Activated T-helper 2 cell treated with anti-CD3 and anti-CD28 coated beads, Interferon-gamma antibody, Interleukin-2, Interleukin-4, amounts not matched to agents 10 μg/mL and 5 μg/mL and 100 μg/mL, durations not matched to agents 14 hours and 24 hours and 36 hours (primary cell): ENCODE measurements around the gene GPR141. TPM values are rescaled to one million over a fixed set of nuclear protein-coding genes. Genes with fewer than 3 reads are reported as not detected.

Experiments
- DNase-seq: peaks from one replicate; pipeline ENCODE4 v3.0.0; 2021; ENCODE audit warnings: low spot score
- H3K27ac Mint-ChIP-seq: one replicate; pipeline ENCODE4 v1.8.0; 2021; ENCODE audit warnings: mixed read lengths
- H3K27me3 Mint-ChIP-seq: one replicate; pipeline ENCODE4 v1.8.0; 2021; ENCODE audit warnings: low read depth, mixed read lengths
- H3K36me3 Mint-ChIP-seq: one replicate; pipeline ENCODE4 v1.8.0; 2021; ENCODE audit warnings: low read depth, mixed read lengths
- H3K4me1 Mint-ChIP-seq: one replicate; pipeline ENCODE4 v1.8.0; 2021; ENCODE audit warnings: low read depth, mixed read lengths
- H3K4me3 Mint-ChIP-seq: one replicate; pipeline ENCODE4 v1.8.0; 2021; ENCODE audit warnings: low read depth, mild to moderate bottlenecking, moderate library complexity, mixed read lengths
- H3K9me3 Mint-ChIP-seq: one replicate; pipeline ENCODE4 v1.8.0; 2021; ENCODE audit warnings: mixed read lengths
- intact Hi-C: fragments of 100-400 bp; cut with micrococcal nuclease; formaldehyde crosslinking; loops from one replicate; pipeline ENCODE4 v1.15.1; 2023
- total RNA-seq: library from RNA; stranded (reverse); gene quantifications from 2 replicates; pipeline ENCODE4 v1.2.3, GENCODE V29; 2022

GPR141 gene
- total RNA-seq, 1 donor from 2014 or later = not detected

- DNase-seq = no peak
- peaks cover 4% of the 10 kb centered on the region for H3K27me3 Mint-ChIP-seq
- peaks cover 3% of the 10 kb centered on the region for H3K4me1 Mint-ChIP-seq
- intact Hi-C loops = no loop called here
- H3K27ac Mint-ChIP-seq = no peak overlapping the region
- H3K36me3 Mint-ChIP-seq = no peaks in the 10 kb centered on the region
- H3K9me3 Mint-ChIP-seq = no peaks in the 10 kb centered on the region
- no peak overlapping the region for H3K4me3 Mint-ChIP-seq
These were observed 17.4 kb upstream of the GPR141 start for GRCh38 chr7:37666026-37666799.

- Mint-ChIP-seq H3K4me1 (no peaks in the 10 kb centered on the region), H3K36me3 (no peaks in the 10 kb centered on the region), H3K27ac (no peak overlapping the region), H3K4me3 (no peak overlapping the region), H3K27me3 (peaks cover 20% of the 10 kb centered on the region), H3K9me3 (no peaks in the 10 kb centered on the region)
- no peak for DNase-seq
- intact Hi-C loops = no loop called here
These were observed 13.7 kb upstream of the GPR141 start for GRCh38 chr7:37669818-37670217.

GRCh38 chr7:37670436-37670835 is 13.1 kb upstream of the GPR141 start:
- peaks cover 23% of the 10 kb centered on the region for H3K27me3 Mint-ChIP-seq
- no peaks in the 10 kb centered on the region for H3K4me1 Mint-ChIP-seq
- no peak for DNase-seq
- no peaks in the 10 kb centered on the region for H3K36me3 Mint-ChIP-seq
- intact Hi-C loops = no loop called here
- no peak overlapping the region for H3K4me3 Mint-ChIP-seq
- no peak overlapping the region for H3K27ac Mint-ChIP-seq
- H3K9me3 Mint-ChIP-seq = no peaks in the 10 kb centered on the region

- DNase-seq = no peak
- no peak overlapping the region for H3K4me3 Mint-ChIP-seq
- intact Hi-C loops = no loop called here
- H3K27me3 Mint-ChIP-seq = peaks cover 26% of the 10 kb centered on the region
- no peaks in the 10 kb centered on the region for H3K9me3 Mint-ChIP-seq
- H3K36me3 Mint-ChIP-seq = no peaks in the 10 kb centered on the region
- no peaks in the 10 kb centered on the region for H3K4me1 Mint-ChIP-seq
- no peak overlapping the region for H3K27ac Mint-ChIP-seq
These were observed 11.7 kb upstream of the GPR141 start for GRCh38 chr7:37671876-37672275.

- Mint-ChIP-seq H3K27ac (no peak overlapping the region), H3K4me3 (no peak overlapping the region), H3K9me3 (no peaks in the 10 kb centered on the region), H3K4me1 (no peaks in the 10 kb centered on the region), H3K36me3 (no peaks in the 10 kb centered on the region), H3K27me3 (peaks cover 30% of the 10 kb centered on the region)
- DNase-seq = no peak
- intact Hi-C loops = no loop called here
These were observed 10.6 kb upstream of the GPR141 start for GRCh38 chr7:37672926-37673325.

- H3K4me3 Mint-ChIP-seq = no peak overlapping the region
- intact Hi-C loops = no loop called here
- no peaks in the 10 kb centered on the region for H3K36me3 Mint-ChIP-seq
- H3K9me3 Mint-ChIP-seq = no peaks in the 10 kb centered on the region
- H3K4me1 Mint-ChIP-seq = no peaks in the 10 kb centered on the region
- no peak overlapping the region for H3K27ac Mint-ChIP-seq
- no peak for DNase-seq
- peaks cover 30% of the 10 kb centered on the region for H3K27me3 Mint-ChIP-seq
These were observed 10.0 kb upstream of the GPR141 start for GRCh38 chr7:37673523-37673922.

- Mint-ChIP-seq H3K9me3 (no peaks in the 10 kb centered on the region), H3K27me3 (peaks cover 37% of the 10 kb centered on the region), H3K27ac (no peak overlapping the region), H3K4me3 (no peak overlapping the region), H3K36me3 (no peaks in the 10 kb centered on the region), H3K4me1 (no peaks in the 10 kb centered on the region)
- no peak for DNase-seq
- intact Hi-C loops = no loop called here
These were observed 9.0 kb upstream of the GPR141 start for GRCh38 chr7:37674531-37674930.

GRCh38 chr7:37675749-37676148 is 7.8 kb upstream of the GPR141 start:
- H3K27ac Mint-ChIP-seq = no peak overlapping the region
- H3K27me3 Mint-ChIP-seq = peaks cover 43% of the 10 kb centered on the region
- no peaks in the 10 kb centered on the region for H3K9me3 Mint-ChIP-seq
- H3K4me3 Mint-ChIP-seq = no peak overlapping the region
- intact Hi-C loops = no loop called here
- no peaks in the 10 kb centered on the region for H3K4me1 Mint-ChIP-seq
- no peaks in the 10 kb centered on the region for H3K36me3 Mint-ChIP-seq
- DNase-seq = no peak

GRCh38 chr7:37684927-37685326 is 1.4 kb downstream of the GPR141 start:
- Mint-ChIP-seq H3K36me3 (no peaks in the 10 kb centered on the region), H3K4me1 (peaks cover 4% of the 10 kb centered on the region), H3K27ac (no peak overlapping the region), H3K9me3 (no peaks in the 10 kb centered on the region), H3K27me3 (peaks cover 13% of the 10 kb centered on the region), H3K4me3 (no peak overlapping the region)
- DNase-seq = no peak
- intact Hi-C loops = no loop called here

- H3K36me3 Mint-ChIP-seq = no peaks in the 10 kb centered on the region
- no peak for DNase-seq
- intact Hi-C loops = no loop called here
- H3K27ac Mint-ChIP-seq = no peak overlapping the region
- H3K9me3 Mint-ChIP-seq = no peaks in the 10 kb centered on the region
- peaks cover 8% of the 10 kb centered on the region for H3K27me3 Mint-ChIP-seq
- no peak overlapping the region for H3K4me3 Mint-ChIP-seq
- peaks cover 4% of the 10 kb centered on the region for H3K4me1 Mint-ChIP-seq
These were observed 3.2 kb downstream of the GPR141 start for GRCh38 chr7:37686556-37687345.

- Mint-ChIP-seq H3K4me3 (no peak overlapping the region), H3K36me3 (no peaks in the 10 kb centered on the region), H3K27ac (no peak overlapping the region), H3K9me3 (no peaks in the 10 kb centered on the region), H3K27me3 (peaks cover 4% of the 10 kb centered on the region), H3K4me1 (no peaks in the 10 kb centered on the region)
- no peak for DNase-seq
- intact Hi-C loops = no loop called here
These were observed 6.6 kb downstream of the GPR141 start for GRCh38 chr7:37690206-37690605.

- Mint-ChIP-seq H3K36me3 (no peaks in the 10 kb centered on the region), H3K27ac (no peak overlapping the region), H3K4me1 (peaks cover 2% of the 10 kb centered on the region), H3K9me3 (no peaks in the 10 kb centered on the region), H3K4me3 (no peak overlapping the region), H3K27me3 (peaks cover 3% of the 10 kb centered on the region)
- DNase-seq = no peak
- intact Hi-C loops = no loop called here
These were observed 10.9 kb downstream of the GPR141 start for GRCh38 chr7:37694208-37695094.
